H9 (cell line): ENCODE data around the gene MOCOS. TPM values are rescaled to one million over a fixed set of nuclear protein-coding genes. Genes with fewer than 3 reads are reported as not detected.

Source experiments
- DNase-seq: peaks from one replicate; pipeline ENCODE4 v3.0.0-alpha.2; 2017
- H2AFZ ChIP-seq: one replicate; pipeline ENCODE4 v1.6.1; 2013; ENCODE audit warnings: mild to moderate bottlenecking, low read length, control low read depth, moderate library complexity
- H2AK5ac ChIP-seq: 2 replicates; pipeline ENCODE4 v1.6.1; 2013; ENCODE audit warnings: low read length, control low read depth, mixed read lengths; ENCODE audit not compliant: insufficient read length
- H2BK120ac ChIP-seq: one replicate; pipeline ENCODE4 v1.6.1; 2013; ENCODE audit warnings: low read depth, mild to moderate bottlenecking, low read length, control low read depth, inconsistent platforms; ENCODE audit not compliant: poor library complexity, severe bottlenecking
- H2BK12ac ChIP-seq: 2 replicates; pipeline ENCODE4 v1.6.1; 2013; ENCODE audit warnings: low read length, control low read depth, mixed read lengths, low read depth; ENCODE audit not compliant: insufficient read length
- H2BK15ac ChIP-seq: 2 replicates; pipeline ENCODE4 v1.6.1; 2013; ENCODE audit warnings: low read depth, low read length, control low read depth
- H2BK20ac ChIP-seq: one replicate; pipeline ENCODE4 v1.6.1; 2013; ENCODE audit warnings: low read depth, mild to moderate bottlenecking, low read length, control low read depth, inconsistent platforms; ENCODE audit not compliant: poor library complexity, severe bottlenecking
- H2BK5ac ChIP-seq: 2 replicates; pipeline ENCODE4 v1.6.1; 2013; ENCODE audit warnings: low read length, control low read depth, mixed read lengths; ENCODE audit not compliant: insufficient read length
- H3K14ac ChIP-seq: 2 replicates; pipeline ENCODE4 v1.6.1; 2013; ENCODE audit warnings: low read length, control low read depth; ENCODE audit not compliant: insufficient read depth
- H3K18ac ChIP-seq: 2 replicates; pipeline ENCODE4 v1.6.1; 2013; ENCODE audit warnings: low read depth, mild to moderate bottlenecking, mixed read lengths, low read length, control low read depth; ENCODE audit not compliant: insufficient read length
- H3K23ac ChIP-seq: 2 replicates; pipeline ENCODE4 v1.6.1; 2013; ENCODE audit warnings: low read length, control low read depth, mixed read lengths, low read depth; ENCODE audit not compliant: insufficient read length
- H3K23me2 ChIP-seq: 2 replicates; pipeline ENCODE4 v1.6.1; 2013; ENCODE audit warnings: low read depth, mild to moderate bottlenecking, mixed read lengths, low read length, control low read depth; ENCODE audit not compliant: insufficient read length, poor library complexity, severe bottlenecking
- H3K27ac ChIP-seq: 2 replicates; pipeline ENCODE4 v1.5.1; 2013; ENCODE audit warnings: low read length, control low read depth, mixed read lengths, low read depth; ENCODE audit not compliant: insufficient read length
- H3K27me3 ChIP-seq: 2 replicates; pipeline ENCODE4 v1.6.1; 2013; ENCODE audit warnings: low read length, control low read depth, inconsistent platforms; ENCODE audit not compliant: insufficient read depth
- H3K4ac ChIP-seq: 2 replicates; pipeline ENCODE4 v1.6.1; 2013; ENCODE audit warnings: low read depth, mild to moderate bottlenecking, control low read depth, inconsistent platforms, low read length, moderate library complexity
- H3K4me1 ChIP-seq: 2 replicates; pipeline ENCODE4 v1.6.1; 2013; ENCODE audit warnings: low read length, control low read depth, inconsistent platforms; ENCODE audit not compliant: insufficient read depth
- H3K4me2 ChIP-seq: 2 replicates; pipeline ENCODE4 v1.6.1; 2013; ENCODE audit warnings: low read length, control low read depth, mixed read lengths; ENCODE audit not compliant: insufficient read length, insufficient read depth
- H3K56ac ChIP-seq: 2 replicates; pipeline ENCODE4 v1.6.1; 2013; ENCODE audit warnings: low read depth, mild to moderate bottlenecking, mixed read lengths, low read length, control low read depth; ENCODE audit not compliant: insufficient read length
- H3K79me1 ChIP-seq: 2 replicates; pipeline ENCODE4 v1.6.1; 2013; ENCODE audit warnings: low read depth, mild to moderate bottlenecking, moderate library complexity, low read length, control low read depth, inconsistent platforms; ENCODE audit not compliant: insufficient read depth, poor library complexity, severe bottlenecking
- H3K79me2 ChIP-seq: 2 replicates; pipeline ENCODE4 v1.6.1; 2013; ENCODE audit warnings: low read length, control low read depth, inconsistent platforms; ENCODE audit not compliant: insufficient read depth
- H3K9ac ChIP-seq: 2 replicates; pipeline ENCODE4 v1.6.1; 2013; ENCODE audit warnings: low read length, control low read depth, mixed read lengths; ENCODE audit not compliant: insufficient read length; ENCODE audit errors: extremely low read depth
- H3K9me3 ChIP-seq: one replicate; pipeline ENCODE4 v1.6.1; 2013; ENCODE audit warnings: low read depth, low read length, inconsistent platforms; ENCODE audit not compliant: control insufficient read depth
- H3T11ph ChIP-seq: one replicate; pipeline ENCODE4 v1.6.1; 2013; ENCODE audit warnings: mild to moderate bottlenecking, low read length, control low read depth, inconsistent platforms
- H4K20me1 ChIP-seq: one replicate; pipeline ENCODE4 v1.6.1; 2013; ENCODE audit not compliant: control insufficient read depth, insufficient read length, insufficient read depth
- H4K5ac ChIP-seq: 2 replicates; pipeline ENCODE4 v1.6.1; 2013; ENCODE audit warnings: low read depth, mild to moderate bottlenecking, mixed read lengths, low read length, control low read depth; ENCODE audit not compliant: insufficient read length
- H4K8ac ChIP-seq: replicated peaks from 2 replicates; pipeline ENCODE4 v1.6.1; 2013; ENCODE audit warnings: low read length, control low read depth, mixed read lengths, low read depth; ENCODE audit not compliant: insufficient read length
- H4K91ac ChIP-seq: 2 replicates; pipeline ENCODE4 v1.6.1; 2013; ENCODE audit warnings: low read depth, mild to moderate bottlenecking, moderate library complexity, mixed read lengths, low read length, control low read depth; ENCODE audit not compliant: insufficient read length
- H3K27ac Mint-ChIP-seq, 3 experiments: 2 replicates in 2 of 3; 3 replicates in 1 of 3; pipeline ENCODE4 v1.8.0; 2020 to 2021; ENCODE audit warnings: mixed read lengths in 3 of 3, mild to moderate bottlenecking in 1 of 3, moderate library complexity in 1 of 3
- H3K27me3 Mint-ChIP-seq: 2 replicates; pipeline ENCODE4 v1.8.0; 2021; ENCODE audit warnings: low read depth, mild to moderate bottlenecking, moderate library complexity, mixed read lengths
- H3K36me3 Mint-ChIP-seq, 3 experiments: 2 replicates in 2 of 3; 3 replicates in 1 of 3; pipeline ENCODE4 v1.8.0; 2020 to 2021; ENCODE audit warnings: low read depth in 3 of 3, mixed read lengths in 3 of 3; ENCODE audit not compliant: insufficient read depth in 1 of 3
- H3K4me1 Mint-ChIP-seq, 2 experiments: 2 replicates each; pipeline ENCODE4 v1.8.0; 2020; ENCODE audit warnings: mixed read lengths in 2 of 2
- H3K4me3 Mint-ChIP-seq, 2 experiments: 2 replicates in 1 of 2; 3 replicates in 1 of 2; pipeline ENCODE4 v1.8.0; 2020 to 2021; ENCODE audit warnings: mild to moderate bottlenecking in 2 of 2, mixed read lengths in 2 of 2, moderate library complexity in 1 of 2
- H3K9me3 Mint-ChIP-seq, 2 experiments: 2 replicates in 1 of 2; 3 replicates in 1 of 2; pipeline ENCODE4 v1.8.0; 2020; ENCODE audit warnings: mild to moderate bottlenecking in 2 of 2, mixed read lengths in 2 of 2, moderate library complexity in 1 of 2
- WGBS: extraction: QIAGEN DNeasy Blood & Tissue Kit; methylation state at CpG from one replicate; pipeline ENCODE4 v1.1.7; 2013; ENCODE audit warnings: missing lambda C conversion rate, low lambda C conversion rate, mixed read lengths; ENCODE audit not compliant: insufficient read length; ENCODE audit errors: extremely low coverage; 5-methylcytosine and 5-hydroxymethylcytosine counted together
- total RNA-seq: library from RNA; stranded (reverse); gene quantifications from 2 replicates; pipeline ENCODE4 v1.2.1, GENCODE V29; 2021
- TF ChIP-seq, protein P1 (sequence below): fragments of 200-600 bp; sonication (generic); conservative IDR thresholded peaks from 3 replicates; pipeline ENCODE4 v1.8.0; 2021; ENCODE audit warnings: antibody characterized with exemption, mild to moderate bottlenecking

The MOCOS gene
- total RNA-seq, 1 experiment from 2014 or later, result 6.0 TPM

- H3K27ac ChIP-seq, result no peak within 1 kb of the TSS
Observed at GRCh38 chr18:36297417-36298125, 110.3 kb downstream of the MOCOS start, which contains the start of gene FHOD3. TSS of gene FHOD3 (plus strand) at chr18:36297713. CDS start at chr18:36297836, 123 bp downstream.

More at GRCh38 chr18:36297417-36298125, 110.3 kb downstream of the MOCOS start, which contains the start of gene FHOD3:
- Histone ChIP-seq H2BK15ac (no peak within 1 kb of the TSS), H4K5ac (no peak within 1 kb of the TSS), H2BK5ac (no peak within 1 kb of the TSS), H4K20me1 (no peaks in the 10 kb centered on the region), H3K4ac (no peak within 1 kb of the TSS), H2BK12ac (no peak within 1 kb of the TSS), H2AK5ac (no peak within 1 kb of the TSS), H4K8ac (no peak within 1 kb of the TSS), H2AFZ (no peak within 1 kb of the TSS), H3K56ac (no peak within 1 kb of the TSS), H3K79me2 (no peaks in the 10 kb centered on the region), H3K4me1 (no peaks in the 10 kb centered on the region), H3K23me2 (peaks cover 20% of the 10 kb centered on the region), H3K27me3 (peaks cover 22% of the 10 kb centered on the region), H3K9me3 (no peaks in the 10 kb centered on the region), H3K14ac (peak within 1 kb of the TSS; percentile 80), H3K18ac (peak within 1 kb of the TSS; percentile 51), H3K9ac (peak within 1 kb of the TSS; percentile 6), H3T11ph (no peak within 1 kb of the TSS), H3K23ac (no peak within 1 kb of the TSS), H3K79me1 (no peaks in the 10 kb centered on the region), H2BK120ac (no peak within 1 kb of the TSS), H3K4me2 (peak within 1 kb of the TSS; percentile 56), H2BK20ac (no peak within 1 kb of the TSS), H4K91ac (no peak within 1 kb of the TSS)
- no CpG with 5 or more reads among the region's 91 CpGs for WGBS
- H3K9me3 Mint-ChIP-seq, result no peaks in the 10 kb centered on the region
- H3K4me3 Mint-ChIP-seq, result peak within 1 kb of the TSS; percentile 55 to 71
- DNase-seq, result peak; percentile 83
- H3K27ac Mint-ChIP-seq, result peak within 1 kb of the TSS in 1 of 3 experiments; percentile 59; a peak in 1 of 7 replicates
- H3K27me3 Mint-ChIP-seq, result peaks cover 30% of the 10 kb centered on the region
- peaks cover 0 to 3% (median 0%) of the 10 kb centered on the region in 3 experiments; a peak in 3 of 7 replicates for H3K36me3 Mint-ChIP-seq
- TF ChIP-seq, protein P1, sequence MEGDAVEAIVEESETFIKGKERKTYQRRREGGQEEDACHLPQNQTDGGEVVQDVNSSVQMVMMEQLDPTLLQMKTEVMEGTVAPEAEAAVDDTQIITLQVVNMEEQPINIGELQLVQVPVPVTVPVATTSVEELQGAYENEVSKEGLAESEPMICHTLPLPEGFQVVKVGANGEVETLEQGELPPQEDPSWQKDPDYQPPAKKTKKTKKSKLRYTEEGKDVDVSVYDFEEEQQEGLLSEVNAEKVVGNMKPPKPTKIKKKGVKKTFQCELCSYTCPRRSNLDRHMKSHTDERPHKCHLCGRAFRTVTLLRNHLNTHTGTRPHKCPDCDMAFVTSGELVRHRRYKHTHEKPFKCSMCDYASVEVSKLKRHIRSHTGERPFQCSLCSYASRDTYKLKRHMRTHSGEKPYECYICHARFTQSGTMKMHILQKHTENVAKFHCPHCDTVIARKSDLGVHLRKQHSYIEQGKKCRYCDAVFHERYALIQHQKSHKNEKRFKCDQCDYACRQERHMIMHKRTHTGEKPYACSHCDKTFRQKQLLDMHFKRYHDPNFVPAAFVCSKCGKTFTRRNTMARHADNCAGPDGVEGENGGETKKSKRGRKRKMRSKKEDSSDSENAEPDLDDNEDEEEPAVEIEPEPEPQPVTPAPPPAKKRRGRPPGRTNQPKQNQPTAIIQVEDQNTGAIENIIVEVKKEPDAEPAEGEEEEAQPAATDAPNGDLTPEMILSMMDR, result no peak
- peaks cover 4 to 13% of the 10 kb centered on the region in 2 experiments for H3K4me1 Mint-ChIP-seq
